SK-N-SH (cell line): ENCODE results near the gene HINT1. TPM values are rescaled to one million over a fixed set of nuclear protein-coding genes. Genes with fewer than 3 reads are reported as not detected.

Experiments
- CTCF ChIA-PET: fragments of 300-600, 350-600 bp; formaldehyde crosslinking; extraction: SDS; loops from one replicate; lab custom pipeline; 2021; lab: Yijun Ruan, JAX
- POLR2A ChIA-PET: fragments of 350-600 bp; sonication (Branson Sonifier 250); formaldehyde crosslinking; extraction: SDS; loops from one replicate; lab custom pipeline; 2020; ENCODE audit warnings: antibody characterized with exemption, inconsistent platforms; lab: Yijun Ruan, JAX
- DNase-seq: peaks from one replicate; pipeline ENCODE4 v3.0.0; 2012
- H2AFZ ChIP-seq: fragments of 200-600 bp; sonication (generic); 2 replicates; pipeline ENCODE4 v1.8.1; 2016; ENCODE audit warnings: antibody characterized with exemption, mild to moderate bottlenecking, low read depth
- H3F3A ChIP-seq: fragments of 200-600 bp; sonication (generic); replicated peaks from 2 replicates; pipeline ENCODE3; 2016; ENCODE audit warnings: antibody characterized with exemption, mild to moderate bottlenecking; ENCODE audit not compliant: insufficient read depth
- H3K27ac ChIP-seq, 2 experiments: fragments of 200-500 bp in 1 of 2; fragments of 200-600 bp in 1 of 2; sonication (Bioruptor generic) in 1 of 2; sonication (generic), shearing (Covaris generic) in 1 of 2; 2 replicates each; pipeline versions ENCODE4 v1.5.1 to v1.6.1; 2014 to 2016; ENCODE audit warnings: low read depth in 2 of 2, inconsistent platforms in 1 of 2, low read length in 1 of 2, mild to moderate bottlenecking in 1 of 2, mixed read lengths in 1 of 2
- H3K27me3 ChIP-seq: fragments of 200-600 bp; sonication (generic), shearing (Covaris generic); 2 replicates; pipeline ENCODE4 v1.6.1; 2016; ENCODE audit warnings: mixed run types; ENCODE audit not compliant: insufficient read depth
- H3K36me3 ChIP-seq, 2 experiments: fragments of 200-500 bp in 1 of 2; fragments of 200-600 bp in 1 of 2; sonication (Bioruptor generic) in 1 of 2; sonication (generic) in 1 of 2; replicated peaks in 1 of 2; 2 replicates each; pipeline versions ENCODE3 to v1.5.1; 2014 to 2016; ENCODE audit warnings: low read length in 1 of 2, mild to moderate bottlenecking in 1 of 2; ENCODE audit not compliant: insufficient read depth in 2 of 2, control insufficient read depth in 1 of 2
- H3K4me1 ChIP-seq, 2 experiments: fragments of 200-500 bp in 1 of 2; fragments of 200-600 bp in 1 of 2; sonication (Bioruptor generic) in 1 of 2; sonication (generic), shearing (Covaris generic) in 1 of 2; 2 replicates each; pipeline versions ENCODE4 v1.5.1 to v1.6.1; 2014 to 2016; ENCODE audit warnings: low read depth in 1 of 2, low read length in 1 of 2, mixed run types in 1 of 2; ENCODE audit not compliant: insufficient read depth in 2 of 2, control insufficient read depth in 1 of 2
- H3K4me2 ChIP-seq: fragments of 200-600 bp; sonication (generic), shearing (Covaris generic); 2 replicates; pipeline ENCODE4 v1.6.1; 2017; ENCODE audit warnings: mixed run types
- H3K4me3 ChIP-seq, 2 experiments: fragments of 200-500 bp in 1 of 2; fragments of 200-600 bp in 1 of 2; sonication (Bioruptor generic) in 1 of 2; sonication (generic), shearing (Covaris generic) in 1 of 2; 2 replicates each; pipeline versions ENCODE4 v1.5.1 to v1.8.1; 2014 to 2016; ENCODE audit warnings: low read depth in 2 of 2, inconsistent platforms in 1 of 2, low read length in 1 of 2, mild to moderate bottlenecking in 1 of 2, mixed read lengths in 1 of 2, moderate library complexity in 1 of 2
- H3K79me2 ChIP-seq: fragments of 200-600 bp; sonication (generic); 2 replicates; pipeline ENCODE4 v1.8.1; 2017; ENCODE audit warnings: mild to moderate bottlenecking; ENCODE audit not compliant: insufficient read depth
- H3K9ac ChIP-seq: fragments of 200-600 bp; sonication (generic); 2 replicates; pipeline ENCODE4 v1.6.1; 2017; ENCODE audit warnings: mixed run types
- H3K9me2 ChIP-seq: fragments of 200-600 bp; sonication (generic); 2 replicates; pipeline ENCODE4 v1.6.1; 2017; ENCODE audit warnings: mixed run types
- H3K9me3 ChIP-seq: fragments of 200-600 bp; sonication (generic); 2 replicates; pipeline ENCODE4 v1.6.1; 2017; ENCODE audit warnings: mixed run types, mild to moderate bottlenecking, moderate library complexity
- H4K20me1 ChIP-seq: fragments of 200-600 bp; sonication (generic); 2 replicates; pipeline ENCODE4 v1.6.1; 2017; ENCODE audit warnings: mild to moderate bottlenecking, mixed run types; ENCODE audit not compliant: insufficient read depth
- CHD2 ChIP-seq: fragments of 150-350 bp; IDR thresholded peaks from 2 replicates; pipeline ENCODE4 v1.6.1; 2018; ENCODE audit warnings: low read length; ENCODE audit not compliant: partially characterized antibody
- CTCF ChIP-seq: fragments of 200-600 bp; sonication (generic); IDR thresholded peaks from 2 replicates; pipeline ENCODE4 v1.6.1; 2017; ENCODE audit warnings: antibody characterized with exemption, mild to moderate bottlenecking, moderate library complexity
- EZH2phosphoT487 ChIP-seq: fragments of 200-600 bp; sonication (generic); IDR thresholded peaks from 2 replicates; pipeline ENCODE4 v1.6.1; 2017; ENCODE audit warnings: low read depth, mixed run types, mild to moderate bottlenecking, antibody characterized with exemption, moderate library complexity, borderline replicate concordance
- MAX ChIP-seq: IDR thresholded peaks from 2 replicates; pipeline ENCODE4 v1.4.0; 2012; ENCODE audit warnings: low read depth
- MEF2A ChIP-seq: IDR thresholded peaks from 2 replicates; pipeline ENCODE4 v1.4.0; 2012; ENCODE audit warnings: low read depth, borderline replicate concordance
- MXI1 ChIP-seq: IDR thresholded peaks from 2 replicates; pipeline ENCODE4 v1.6.1; 2012; ENCODE audit warnings: mild to moderate bottlenecking, low read depth, low read length, improper control_type of control experiment
- NRF1 ChIP-seq: IDR thresholded peaks from 2 replicates; pipeline ENCODE4 v1.6.1; 2012; ENCODE audit warnings: low read depth, mild to moderate bottlenecking, low read length
- POLR2AphosphoS5 ChIP-seq: IDR thresholded peaks from 2 replicates; pipeline ENCODE4 v1.6.1; 2012; ENCODE audit warnings: low read depth, low read length
- RCOR1 ChIP-seq: fragments of 150-350 bp; IDR thresholded peaks from 2 replicates; pipeline ENCODE4 v1.6.1; 2017; ENCODE audit warnings: antibody characterized with exemption, low read length
- REST ChIP-seq: IDR thresholded peaks from 2 replicates; pipeline ENCODE4 v1.6.1; 2012; ENCODE audit warnings: mild to moderate bottlenecking, low read depth, low read length, moderate library complexity
- RXRA ChIP-seq: IDR thresholded peaks from 2 replicates; pipeline ENCODE4 v1.4.0; 2012; ENCODE audit warnings: low read depth, mild to moderate bottlenecking, borderline replicate concordance
- TAF1 ChIP-seq: IDR thresholded peaks from 2 replicates; pipeline ENCODE4 v1.6.1; 2012; ENCODE audit warnings: low read depth, mild to moderate bottlenecking, low read length, moderate library complexity, borderline replicate concordance
- ZBTB33 ChIP-seq: IDR thresholded peaks from 2 replicates; pipeline ENCODE4 v1.4.0; 2012; ENCODE audit warnings: low read depth, borderline replicate concordance
- WGBS: methylation state at CpG from one replicate; pipeline ENCODE4 v1.1.6; 2017; ENCODE audit warnings: low lambda C conversion rate; 5-methylcytosine and 5-hydroxymethylcytosine counted together
- polyA plus RNA-seq, 3 experiments: library from polyadenylated mRNA; depleted of rRNA; stranded (reverse); fragments of >200 nt; gene quantifications; 2 replicates each; pipeline ENCODE4 v1.2.3, GENCODE V29; 2012

Gene HINT1
- polyA plus RNA-seq, 1 of the 3 experiments (the other 2 are of a cell fraction) = 385 TPM

GRCh38 chr5:131112424-131112823 is 52.6 kb downstream of the HINT1 start:
- no peaks in the 10 kb centered on the region for H4K20me1 ChIP-seq
- no peak overlapping the region for H3K4me2 ChIP-seq
- no peaks in the 10 kb centered on the region for H3K79me2 ChIP-seq
- DNase-seq = no peak
- no peaks in the 10 kb centered on the region for H3K36me3 ChIP-seq
- 33% methylated on average over 9 of the region's 13 CpGs for WGBS
- POLR2A ChIA-PET = no interaction called here
- no peak overlapping the region for H3K4me3 ChIP-seq
- H3K9ac ChIP-seq = no peak overlapping the region
- CTCF ChIA-PET = interaction anchor here (0.8 to 2.4 kb wide), 3 partner anchors 16 to 269 kb away, joined by 3 to 13 read pairs (median 3); no protein-coding TSS in a partner anchor
- no peak overlapping the region for H2AFZ ChIP-seq
- H3K9me3 ChIP-seq = no peaks in the 10 kb centered on the region
- H3K9me2 ChIP-seq = no peaks in the 10 kb centered on the region
- H3K27me3 ChIP-seq = peaks cover 5% of the 10 kb centered on the region; the same call in 1 of the 2 replicates
- TF ChIP-seq CTCF (no peak), NRF1 (no peak), RXRA (no peak), TAF1 (no peak), POLR2AphosphoS5 (no peak), MAX (no peak), EZH2phosphoT487 (no peak), REST (no peak), ZBTB33 (no peak), RCOR1 (no peak), CHD2 (no peak), MXI1 (no peak), MEF2A (no peak)
- TF ChIP-seq, all 33 proteins: peak for 0
- Histone ChIP-seq H3K4me1 (no peaks in the 10 kb centered on the region; a peak in 1 of 4 replicates), H3K27ac (no peak overlapping the region), H3F3A (no peaks in the 10 kb centered on the region)
